K562 (cell line): ENCODE measurements around the gene C4A. TPM values are rescaled to one million over a fixed set of nuclear protein-coding genes. Genes with fewer than 3 reads are reported as not detected.
A peak's percentile ranks its signal among the peaks of the same experiment; 100 is the strongest.

Experiments
- ARID2 ChIP-seq: fragments of 450-650 bp; IDR thresholded peaks from 2 replicates; pipeline ENCODE4 v1.6.1; 2017; ENCODE audit warnings: antibody characterized with exemption, mild to moderate bottlenecking
- BRCA1 ChIP-seq, 2 experiments: fragments of 450-650 bp in 1 of 2; sonication (generic) in 1 of 2; formaldehyde crosslinking in 1 of 2; IDR thresholded peaks; 2 replicates each; pipeline versions ENCODE4 v1.5.0 to v1.6.1; 2017 to 2020; ENCODE audit warnings: mild to moderate bottlenecking in 1 of 2, missing genetic modification reagents in 1 of 2
- ELF1 ChIP-seq: fragments of 200-800 bp; sonication (Bioruptor generic); IDR thresholded peaks from 2 replicates; pipeline ENCODE4 v1.6.1; 2016; ENCODE audit warnings: missing genetic modification characterization, missing compliant biosample characterization
- ESRRA ChIP-seq: fragments of 450-650 bp; IDR thresholded peaks from 2 replicates; pipeline ENCODE4 v1.6.1; 2014; ENCODE audit warnings: low read depth, mild to moderate bottlenecking, moderate library complexity, borderline replicate concordance
- HNRNPL ChIP-seq: fragments of 200-400 bp; formaldehyde crosslinking; IDR thresholded peaks from 2 replicates; pipeline ENCODE4 v1.6.1; 2017; ENCODE audit warnings: low read depth, mild to moderate bottlenecking, low read length
- PML ChIP-seq: IDR thresholded peaks from 2 replicates; pipeline ENCODE4 v1.6.1; 2012; ENCODE audit warnings: low read length, inconsistent platforms
- SNIP1 ChIP-seq: fragments of 450-650 bp; IDR thresholded peaks from 2 replicates; pipeline ENCODE4 v1.7.1; 2017; ENCODE audit warnings: low read depth, mild to moderate bottlenecking
- TAF15 ChIP-seq: fragments of 200-400 bp; formaldehyde crosslinking; IDR thresholded peaks from 2 replicates; pipeline ENCODE4 v1.6.1; 2017; ENCODE audit warnings: mild to moderate bottlenecking, low read depth, low read length, moderate library complexity
- TAF9B ChIP-seq: fragments of 450-650 bp; IDR thresholded peaks from 2 replicates; pipeline ENCODE4 v1.6.1; 2018; ENCODE audit warnings: mild to moderate bottlenecking; ENCODE audit not compliant: partially characterized antibody
- ZBED1 ChIP-seq: IDR thresholded peaks from 2 replicates; pipeline ENCODE4 v1.6.1; 2014
- ZNF445 ChIP-seq: fragments of 250-450 bp; sonication (Bioruptor Pico); IDR thresholded peaks from 2 replicates; pipeline ENCODE4 v1.4.0; 2020; ENCODE audit warnings: low read depth, mild to moderate bottlenecking, moderate library complexity
- ZNF696 ChIP-seq: fragments of 250-450 bp; sonication (Bioruptor Pico); conservative IDR thresholded peaks from 2 replicates; pipeline ENCODE4 v1.4.0; 2020; ENCODE audit warnings: mild to moderate bottlenecking, moderate library complexity
- polyA plus RNA-seq, 8 experiments: library from polyadenylated mRNA; depleted of rRNA in 4 of 8; stranded (reverse) in 5 of 8; unstranded in 3 of 8; fragments of >200 nt; fragmentation: Nextera tagmentation in 2 of 8; fragmentation: Illumina TruSeq in 1 of 8; extraction: Ambion mirVana in 2 of 8; extraction: Trizol in 1 of 8; gene quantifications; 2 replicates each; pipeline versions ENCODE4 v1.2.1 to v1.2.3, GENCODE V29; 2011 to 2014; ENCODE audit warnings: inconsistent platforms in 1 of 8, missing spikeins in 1 of 8
- total RNA-seq, 7 experiments: library from RNA; depleted of rRNA in 6 of 7; stranded (reverse); fragments of >200 nt in 6 of 7; fragmentation: Illumina TruSeq in 2 of 7; extraction: Trizol in 2 of 7; gene quantifications; 2 replicates each; pipeline versions ENCODE4 v1.2.1 to v1.2.3, GENCODE V29; 2011 to 2021; ENCODE audit warnings: low replicate concordance in 1 of 7
- TF ChIP-seq, protein P1 (sequence below): fragments of 450-650 bp; formaldehyde crosslinking; IDR thresholded peaks from 2 replicates; pipeline ENCODE4 v1.4.0; 2020; ENCODE audit warnings: mild to moderate bottlenecking, mixed read lengths
- TF ChIP-seq, protein P2 (sequence below): sonication (generic); formaldehyde crosslinking; IDR thresholded peaks from 2 replicates; pipeline ENCODE4 v1.8.1; 2023; ENCODE audit warnings: mild to moderate bottlenecking, missing genetic modification reagents
- TF ChIP-seq, protein P3 (sequence below): fragments of 250-450 bp; sonication (Bioruptor Pico); IDR thresholded peaks from 2 replicates; pipeline ENCODE4 v1.8.0; 2021; ENCODE audit warnings: moderate library complexity, mild to moderate bottlenecking, inconsistent platforms
- TF ChIP-seq, protein P4 (sequence below): fragments of 250-450 bp; sonication (Bioruptor Pico); IDR thresholded peaks from 2 replicates; pipeline ENCODE4 v1.5.1; 2021; ENCODE audit warnings: mild to moderate bottlenecking

C4A gene
- total and polyA plus RNA-seq, 9 of the 15 experiments (the other 6 are each of a cell fraction or from before 2014, with no cell fraction given), result 0.27 to 7.6 (median 5.0) TPM

DNA sequence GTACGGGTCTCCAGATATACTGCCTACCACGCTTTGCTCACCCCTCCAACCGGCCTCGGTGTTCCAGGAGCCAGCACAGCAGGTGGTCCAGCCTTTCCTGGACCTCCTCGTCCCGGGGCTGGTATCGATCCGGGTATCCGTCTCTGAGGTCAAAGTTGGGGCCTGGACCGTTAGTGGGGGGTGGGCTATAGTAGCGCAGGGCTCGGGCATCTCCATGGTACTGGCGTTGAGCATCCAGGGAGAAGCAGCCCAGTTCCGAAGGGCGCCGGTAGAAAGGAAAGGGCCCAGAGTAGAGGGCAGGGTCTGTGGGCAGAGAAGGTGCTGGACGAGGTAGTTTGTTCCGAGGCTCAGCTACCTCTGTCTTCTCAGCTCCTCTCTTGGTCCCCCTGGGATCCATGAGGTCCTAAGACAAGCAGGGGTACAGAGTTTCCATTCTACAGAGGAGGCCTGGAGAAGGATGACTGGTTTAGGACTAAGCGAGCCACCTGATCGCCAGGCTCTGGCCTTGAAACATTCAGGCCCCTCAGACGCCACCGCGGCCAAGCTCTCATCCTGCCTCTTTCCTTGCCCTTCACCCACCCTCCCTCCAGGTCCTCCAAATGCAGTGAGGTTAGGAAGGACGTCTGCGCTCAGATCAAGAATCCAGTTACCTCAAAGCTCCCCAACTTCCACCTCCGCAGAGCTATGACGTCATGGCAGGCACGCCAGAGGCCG lies 10.4 kb upstream of the C4A start (continued):
- no peak for TF ChIP-seq ELF1 (tag)
- TF ChIP-seq, protein P1, sequence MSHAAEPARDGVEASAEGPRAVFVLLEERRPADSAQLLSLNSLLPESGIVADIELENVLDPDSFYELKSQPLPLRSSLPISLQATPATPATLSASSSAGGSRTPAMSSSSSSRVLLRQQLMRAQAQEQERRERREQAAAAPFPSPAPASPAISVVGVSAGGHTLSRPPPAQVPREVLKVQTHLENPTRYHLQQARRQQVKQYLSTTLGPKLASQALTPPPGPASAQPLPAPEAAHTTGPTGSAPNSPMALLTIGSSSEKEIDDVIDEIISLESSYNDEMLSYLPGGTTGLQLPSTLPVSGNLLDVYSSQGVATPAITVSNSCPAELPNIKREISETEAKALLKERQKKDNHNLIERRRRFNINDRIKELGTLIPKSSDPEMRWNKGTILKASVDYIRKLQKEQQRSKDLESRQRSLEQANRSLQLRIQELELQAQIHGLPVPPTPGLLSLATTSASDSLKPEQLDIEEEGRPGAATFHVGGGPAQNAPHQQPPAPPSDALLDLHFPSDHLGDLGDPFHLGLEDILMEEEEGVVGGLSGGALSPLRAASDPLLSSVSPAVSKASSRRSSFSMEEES (CRISPR knock-in tag), result peak; percentile 2; the same call in 1 of the 2 replicates
- no peak for TF ChIP-seq TAF15
- no peak for TF ChIP-seq HNRNPL
- TF ChIP-seq, protein P2, sequence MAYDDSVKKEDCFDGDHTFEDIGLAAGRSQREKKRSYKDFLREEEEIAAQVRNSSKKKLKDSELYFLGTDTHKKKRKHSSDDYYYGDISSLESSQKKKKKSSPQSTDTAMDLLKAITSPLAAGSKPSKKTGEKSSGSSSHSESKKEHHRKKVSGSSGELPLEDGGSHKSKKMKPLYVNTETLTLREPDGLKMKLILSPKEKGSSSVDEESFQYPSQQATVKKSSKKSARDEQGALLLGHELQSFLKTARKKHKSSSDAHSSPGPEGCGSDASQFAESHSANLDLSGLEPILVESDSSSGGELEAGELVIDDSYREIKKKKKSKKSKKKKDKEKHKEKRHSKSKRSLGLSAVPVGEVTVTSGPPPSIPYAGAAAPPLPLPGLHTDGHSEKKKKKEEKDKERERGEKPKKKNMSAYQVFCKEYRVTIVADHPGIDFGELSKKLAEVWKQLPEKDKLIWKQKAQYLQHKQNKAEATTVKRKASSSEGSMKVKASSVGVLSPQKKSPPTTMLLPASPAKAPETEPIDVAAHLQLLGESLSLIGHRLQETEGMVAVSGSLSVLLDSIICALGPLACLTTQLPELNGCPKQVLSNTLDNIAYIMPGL, result no peak
- TF ChIP-seq TAF9B, result no peak
- TF ChIP-seq PML, result no peak
- TF ChIP-seq ZNF696, result no peak
- TF ChIP-seq BRCA1 (IDR thresholded peaks at IDR 0.05), result no peak
- no peak for TF ChIP-seq BRCA1 (CRISPR knock-in tag; IDR thresholded peaks at IDR 0.05)
- TF ChIP-seq ESRRA, result no peak
- TF ChIP-seq ZNF445, result no peak; the same call in 1 of the 2 replicates
- TF ChIP-seq SNIP1, result no peak
- no peak for TF ChIP-seq ZBED1
- no peak for TF ChIP-seq ARID2
- TF ChIP-seq, protein P3, sequence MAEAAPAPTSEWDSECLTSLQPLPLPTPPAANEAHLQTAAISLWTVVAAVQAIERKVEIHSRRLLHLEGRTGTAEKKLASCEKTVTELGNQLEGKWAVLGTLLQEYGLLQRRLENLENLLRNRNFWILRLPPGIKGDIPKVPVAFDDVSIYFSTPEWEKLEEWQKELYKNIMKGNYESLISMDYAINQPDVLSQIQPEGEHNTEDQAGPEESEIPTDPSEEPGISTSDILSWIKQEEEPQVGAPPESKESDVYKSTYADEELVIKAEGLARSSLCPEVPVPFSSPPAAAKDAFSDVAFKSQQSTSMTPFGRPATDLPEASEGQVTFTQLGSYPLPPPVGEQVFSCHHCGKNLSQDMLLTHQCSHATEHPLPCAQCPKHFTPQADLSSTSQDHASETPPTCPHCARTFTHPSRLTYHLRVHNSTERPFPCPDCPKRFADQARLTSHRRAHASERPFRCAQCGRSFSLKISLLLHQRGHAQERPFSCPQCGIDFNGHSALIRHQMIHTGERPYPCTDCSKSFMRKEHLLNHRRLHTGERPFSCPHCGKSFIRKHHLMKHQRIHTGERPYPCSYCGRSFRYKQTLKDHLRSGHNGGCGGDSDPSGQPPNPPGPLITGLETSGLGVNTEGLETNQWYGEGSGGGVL (CRISPR knock-in tag), result no peak
- TF ChIP-seq, protein P4, sequence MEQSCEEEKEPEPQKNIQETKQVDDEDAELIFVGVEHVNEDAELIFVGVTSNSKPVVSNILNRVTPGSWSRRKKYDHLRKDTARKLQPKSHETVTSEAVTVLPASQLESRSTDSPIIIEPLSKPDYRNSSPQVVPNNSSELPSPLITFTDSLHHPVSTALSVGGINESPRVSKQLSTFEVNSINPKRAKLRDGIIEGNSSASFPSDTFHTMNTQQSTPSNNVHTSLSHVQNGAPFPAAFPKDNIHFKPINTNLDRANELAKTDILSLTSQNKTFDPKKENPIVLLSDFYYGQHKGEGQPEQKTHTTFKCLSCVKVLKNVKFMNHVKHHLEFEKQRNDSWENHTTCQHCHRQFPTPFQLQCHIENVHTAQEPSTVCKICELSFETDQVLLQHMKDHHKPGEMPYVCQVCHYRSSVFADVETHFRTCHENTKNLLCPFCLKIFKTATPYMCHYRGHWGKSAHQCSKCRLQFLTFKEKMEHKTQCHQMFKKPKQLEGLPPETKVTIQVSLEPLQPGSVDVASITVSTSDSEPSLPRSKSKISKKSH (CRISPR knock-in tag), result no peak
